ENCODE data around the gene ARHGEF1. TPM values are rescaled to one million over a fixed set of nuclear protein-coding genes. Genes with fewer than 3 reads are reported as not detected.
A peak's percentile ranks its signal among the peaks of the same experiment; 100 is the strongest.

The ARHGEF1 gene
- total RNA-seq, 1 donor from 2014 or later = 69.9 TPM

DNA sequence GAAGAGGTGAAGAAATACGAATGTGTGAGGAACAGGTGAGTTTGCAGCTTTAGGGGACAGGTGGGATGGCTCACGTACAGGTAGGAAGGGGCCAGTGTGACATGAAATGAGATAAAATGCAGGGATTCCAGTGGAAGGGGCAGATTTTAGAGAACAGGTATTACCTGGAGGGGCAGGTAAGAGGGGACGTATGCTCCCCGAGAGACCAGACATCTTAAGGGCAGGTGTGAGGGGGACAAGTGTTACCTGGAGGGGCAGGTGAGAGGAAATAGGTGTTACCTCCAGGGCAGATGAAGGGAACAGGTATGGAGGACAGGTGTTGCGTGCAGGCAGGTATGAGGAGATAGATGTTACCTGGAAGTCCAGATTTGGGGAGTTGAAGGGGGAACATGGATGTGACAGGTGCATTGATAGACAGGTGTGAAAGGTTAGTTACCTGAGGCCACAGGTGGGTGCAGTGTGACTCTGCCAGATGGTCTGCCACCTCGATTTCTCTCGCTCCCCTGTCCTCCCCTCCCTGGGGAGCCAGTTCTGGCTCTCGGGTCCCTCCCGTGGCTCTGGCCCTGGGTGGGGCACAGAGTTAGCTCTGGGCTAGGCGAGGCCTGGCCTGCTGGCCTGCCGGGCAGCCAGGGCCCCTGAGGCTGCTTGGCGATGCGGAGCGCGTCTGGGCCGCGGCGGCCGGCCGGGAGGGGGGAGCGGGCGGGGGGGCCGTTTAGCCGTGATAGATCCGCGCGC is 43.2 kb downstream of the ARHGEF1 start:
- Mint-ChIP-seq H3K4me1 (peaks cover 15% of the 10 kb centered on the region), H3K4me3 (no peak overlapping the region), H3K27me3 (ENCODE audit: low read depth) (peaks cover 47% of the 10 kb centered on the region), H3K27ac (ENCODE audit: unreplicated experiment) (no peak overlapping the region), H3K9me3 (no peaks in the 10 kb centered on the region), H3K36me3 (ENCODE audit: low read depth) (no peaks in the 10 kb centered on the region)
- TF ChIP-seq, protein P1, sequence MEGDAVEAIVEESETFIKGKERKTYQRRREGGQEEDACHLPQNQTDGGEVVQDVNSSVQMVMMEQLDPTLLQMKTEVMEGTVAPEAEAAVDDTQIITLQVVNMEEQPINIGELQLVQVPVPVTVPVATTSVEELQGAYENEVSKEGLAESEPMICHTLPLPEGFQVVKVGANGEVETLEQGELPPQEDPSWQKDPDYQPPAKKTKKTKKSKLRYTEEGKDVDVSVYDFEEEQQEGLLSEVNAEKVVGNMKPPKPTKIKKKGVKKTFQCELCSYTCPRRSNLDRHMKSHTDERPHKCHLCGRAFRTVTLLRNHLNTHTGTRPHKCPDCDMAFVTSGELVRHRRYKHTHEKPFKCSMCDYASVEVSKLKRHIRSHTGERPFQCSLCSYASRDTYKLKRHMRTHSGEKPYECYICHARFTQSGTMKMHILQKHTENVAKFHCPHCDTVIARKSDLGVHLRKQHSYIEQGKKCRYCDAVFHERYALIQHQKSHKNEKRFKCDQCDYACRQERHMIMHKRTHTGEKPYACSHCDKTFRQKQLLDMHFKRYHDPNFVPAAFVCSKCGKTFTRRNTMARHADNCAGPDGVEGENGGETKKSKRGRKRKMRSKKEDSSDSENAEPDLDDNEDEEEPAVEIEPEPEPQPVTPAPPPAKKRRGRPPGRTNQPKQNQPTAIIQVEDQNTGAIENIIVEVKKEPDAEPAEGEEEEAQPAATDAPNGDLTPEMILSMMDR (conservative IDR thresholded peaks at IDR 0.05) = no peak
- no peak for DNase-seq (ENCODE audit: low read depth, low spot score)

DNA sequence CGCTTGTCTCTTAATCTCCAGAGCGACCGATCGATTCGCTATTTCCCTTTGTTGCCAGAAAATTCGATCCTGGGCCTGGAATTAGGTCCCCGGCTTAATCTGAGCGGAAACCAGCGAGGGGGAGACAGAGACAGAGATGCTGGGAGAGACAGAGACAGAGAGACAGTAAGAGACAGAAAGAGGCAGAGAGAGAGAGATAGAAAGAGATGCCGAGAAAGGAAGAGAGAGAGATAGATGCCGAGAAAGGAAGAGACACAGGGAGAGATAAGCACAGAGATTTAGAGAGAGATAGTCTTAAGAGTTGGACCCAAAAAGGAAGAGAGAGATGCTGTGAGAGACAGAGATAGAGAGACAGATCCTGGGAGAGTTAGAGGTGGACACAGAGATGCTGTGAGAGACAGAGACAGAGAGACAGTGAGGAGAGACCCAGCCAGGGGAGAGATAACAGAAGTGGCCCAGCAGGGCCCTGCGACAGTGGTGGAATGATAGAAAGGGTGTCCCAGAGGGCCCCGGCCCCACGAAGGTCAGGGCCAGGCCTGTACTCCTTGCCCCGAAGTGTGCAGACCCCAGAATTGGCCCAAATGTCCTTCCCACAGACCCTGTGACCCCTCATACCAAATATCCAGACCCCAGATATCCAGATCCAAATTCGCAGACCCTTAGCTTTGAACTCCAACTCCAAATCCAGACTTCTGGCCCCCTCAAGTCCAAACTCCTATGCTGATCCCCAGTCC is 43.9 kb downstream of the ARHGEF1 start:
- Mint-ChIP-seq H3K27ac (ENCODE audit: unreplicated experiment) (no peak overlapping the region), H3K27me3 (ENCODE audit: low read depth) (peaks cover 48% of the 10 kb centered on the region), H3K9me3 (no peaks in the 10 kb centered on the region), H3K4me1 (peaks cover 15% of the 10 kb centered on the region), H3K36me3 (ENCODE audit: low read depth) (no peaks in the 10 kb centered on the region), H3K4me3 (no peak overlapping the region)
- no peak for DNase-seq (ENCODE audit: low read depth, low spot score)
- TF ChIP-seq, protein P1 (conservative IDR thresholded peaks at IDR 0.05) = no peak

DNA sequence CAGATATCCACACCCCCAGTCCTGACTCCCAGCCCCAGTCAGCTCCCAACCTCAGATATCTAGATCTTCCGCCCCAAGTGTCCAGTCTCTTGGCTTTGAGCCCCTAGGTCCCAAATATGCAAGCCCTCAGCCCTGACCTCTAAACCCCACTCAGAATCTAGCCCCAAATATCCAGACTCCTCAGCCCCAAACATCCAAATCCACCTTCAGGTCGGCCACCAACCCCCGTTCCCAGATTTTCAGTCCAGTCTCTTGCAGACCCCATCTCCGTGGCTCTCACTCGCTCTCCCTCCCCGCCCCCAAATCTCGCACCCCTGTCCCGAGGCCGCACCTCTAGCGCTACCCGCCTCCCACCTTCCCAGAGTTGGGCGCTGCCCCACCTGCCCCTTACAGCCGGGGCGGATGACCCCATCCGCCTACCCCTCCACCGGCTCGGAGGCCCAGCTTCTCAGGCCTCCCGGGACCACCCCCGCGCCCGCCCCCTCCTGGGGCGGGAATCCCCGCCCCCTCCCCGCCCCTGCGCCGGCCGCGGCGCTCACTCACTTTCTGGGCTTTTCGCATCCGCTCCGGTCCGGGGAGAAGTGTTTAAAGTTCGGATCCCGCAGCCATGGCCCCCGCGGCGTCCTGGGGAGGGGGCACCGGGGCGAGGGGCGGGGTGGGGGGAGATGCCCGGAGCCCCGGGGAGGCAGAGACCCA is 44.7 kb downstream of the ARHGEF1 start:
- H3K36me3 Mint-ChIP-seq (ENCODE audit: low read depth) = no peaks in the 10 kb centered on the region
- H3K27ac Mint-ChIP-seq (ENCODE audit: unreplicated experiment) = no peak overlapping the region
- TF ChIP-seq, protein P1 (conservative IDR thresholded peaks at IDR 0.05) = no peak
- DNase-seq (ENCODE audit: low read depth, low spot score) = no peak
- H3K4me3 Mint-ChIP-seq = no peak overlapping the region
- peaks cover 12% of the 10 kb centered on the region for H3K4me1 Mint-ChIP-seq
- H3K27me3 Mint-ChIP-seq (ENCODE audit: low read depth) = peaks cover 50% of the 10 kb centered on the region
- no peaks in the 10 kb centered on the region for H3K9me3 Mint-ChIP-seq

DNA sequence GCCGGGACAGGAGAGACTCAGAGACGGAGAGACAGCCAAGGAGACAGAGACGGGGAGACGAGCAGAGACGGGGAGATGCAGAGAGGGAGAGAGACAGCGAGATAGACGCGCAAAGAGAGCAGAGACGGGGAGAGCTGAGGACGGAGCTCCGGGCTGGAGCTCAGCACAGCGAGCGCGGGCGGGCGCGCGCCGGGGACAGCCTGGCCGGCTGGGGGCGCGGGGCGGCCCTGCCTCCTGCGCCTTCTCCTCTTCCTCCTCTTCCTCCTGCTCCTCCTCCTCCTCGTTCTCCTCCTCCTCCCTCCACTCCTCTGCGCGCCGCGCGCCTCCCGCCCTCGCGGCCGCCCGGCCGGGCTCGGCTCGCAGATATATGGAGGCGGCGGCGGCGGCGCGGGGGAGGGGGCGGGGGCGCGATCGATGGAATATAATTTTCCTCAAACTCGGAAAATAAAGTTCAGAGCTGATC is 45.3 kb downstream of the ARHGEF1 start, which contains the start of gene ERFL:
ERFL (minus strand) TSS at position 229 of the 463 bp plus-strand sequence. CDS start 15,530 bp downstream, outside the sequence.
- TF ChIP-seq, protein P1 (conservative IDR thresholded peaks at IDR 0.05) = peak; percentile 9
- H3K36me3 Mint-ChIP-seq (ENCODE audit: low read depth) = no peaks in the 10 kb centered on the region
- no peak within 1 kb of the TSS for H3K27ac Mint-ChIP-seq (ENCODE audit: unreplicated experiment)
- H3K4me1 Mint-ChIP-seq = peaks cover 9% of the 10 kb centered on the region
- peak within 1 kb of the TSS; percentile 63 for H3K4me3 Mint-ChIP-seq
- no peak for DNase-seq (ENCODE audit: low read depth, low spot score)
- peaks cover 53% of the 10 kb centered on the region for H3K27me3 Mint-ChIP-seq (ENCODE audit: low read depth)
- no peaks in the 10 kb centered on the region for H3K9me3 Mint-ChIP-seq

DNA sequence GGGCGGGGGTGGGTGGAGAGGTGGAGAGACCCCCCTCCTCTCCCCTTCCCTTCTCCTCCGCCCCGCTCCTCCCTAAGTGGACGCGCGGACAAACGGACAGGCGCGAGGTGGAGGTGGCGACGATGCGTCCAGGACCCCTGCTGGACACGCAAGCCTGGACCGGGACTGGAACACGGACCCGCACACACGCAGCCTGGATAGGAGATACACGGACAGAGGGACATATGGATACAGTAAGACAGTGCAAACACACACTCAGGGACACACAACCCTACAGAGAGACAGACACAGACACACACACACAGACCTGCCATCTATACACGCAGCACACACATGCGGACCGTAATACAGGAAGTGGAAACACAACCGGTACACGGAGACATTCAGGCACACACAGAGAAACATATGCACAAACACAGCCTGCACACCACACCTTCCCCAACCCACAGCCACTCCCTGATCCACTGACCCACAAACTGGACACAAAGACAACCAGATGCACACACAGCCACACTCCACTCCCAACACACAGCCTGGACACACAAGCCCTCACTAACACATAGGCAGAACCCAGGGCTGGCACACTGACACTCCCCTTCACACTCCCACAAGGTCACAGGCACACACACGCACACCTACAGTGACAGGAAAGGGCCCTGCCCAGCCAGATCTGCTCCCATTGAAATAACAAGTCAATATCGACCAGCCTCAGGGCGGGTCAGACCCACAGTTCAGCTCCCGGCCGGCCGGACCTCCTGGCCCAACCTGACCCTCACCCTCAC is 46.0 kb downstream of the ARHGEF1 start:
- H3K36me3 Mint-ChIP-seq (ENCODE audit: low read depth) = no peaks in the 10 kb centered on the region
- TF ChIP-seq, protein P1 (conservative IDR thresholded peaks at IDR 0.05) = no peak
- H3K4me1 Mint-ChIP-seq = peaks cover 8% of the 10 kb centered on the region
- DNase-seq (ENCODE audit: low read depth, low spot score) = no peak
- peak overlapping the region; percentile 63 for H3K4me3 Mint-ChIP-seq
- peaks cover 57% of the 10 kb centered on the region for H3K27me3 Mint-ChIP-seq (ENCODE audit: low read depth)
- no peak overlapping the region for H3K27ac Mint-ChIP-seq (ENCODE audit: unreplicated experiment)
- no peaks in the 10 kb centered on the region for H3K9me3 Mint-ChIP-seq
